Activated B cell treated with CpG ODN at 0.5 μM for 24 hours (primary cell): ENCODE measurements around the gene ROR2. TPM values are rescaled to one million over a fixed set of nuclear protein-coding genes. Genes with fewer than 3 reads are reported as not detected.

Experiments
- ATAC-seq: fragments of 200-7000 bp; cut with Tn5 transposase; one replicate; pipeline ENCODE4 v1.10.0; 2021; ENCODE audit warnings: low read depth, mild to moderate bottlenecking, moderate library complexity
- CTCF ChIA-PET: fragments of 350-600 bp; sonication (Branson Sonifier 250); formaldehyde crosslinking; loops from one replicate; lab custom pipeline; 2021; ENCODE audit warnings: antibody characterized with exemption; lab: Charles Lee
- POLR2A ChIA-PET: fragments of 350-600 bp; sonication (Branson Sonifier 250); formaldehyde crosslinking; loops from one replicate; lab custom pipeline; 2021; ENCODE audit warnings: antibody characterized with exemption; lab: Charles Lee
- DNase-seq: peaks from one replicate; pipeline ENCODE4 v3.0.0; 2022
- H3K27ac Mint-ChIP-seq: one replicate; pipeline ENCODE4 v1.8.0; 2020; ENCODE audit warnings: mixed read lengths
- H3K27me3 Mint-ChIP-seq: one replicate; pipeline ENCODE4 v1.8.0; 2021; ENCODE audit warnings: mixed read lengths
- H3K36me3 Mint-ChIP-seq: one replicate; pipeline ENCODE4 v1.8.0; 2021; ENCODE audit warnings: low read depth, mixed read lengths
- H3K4me1 Mint-ChIP-seq: one replicate; pipeline ENCODE4 v1.8.0; 2021; ENCODE audit warnings: mixed read lengths
- H3K4me3 Mint-ChIP-seq: one replicate; pipeline ENCODE4 v1.8.0; 2020; ENCODE audit warnings: mild to moderate bottlenecking, mixed read lengths
- H3K9me3 Mint-ChIP-seq: one replicate; pipeline ENCODE4 v1.8.0; 2020; ENCODE audit warnings: mixed read lengths
- CTCF ChIP-seq: fragments of 200-600 bp; IDR thresholded peaks from one replicate; pipeline ENCODE4 v1.8.0; 2022; ENCODE audit warnings: antibody characterized with exemption, mild to moderate bottlenecking
- intact Hi-C: fragments of 100-400 bp; cut with micrococcal nuclease; formaldehyde crosslinking; loops from one replicate; pipeline ENCODE4 v1.15.1; 2024
- total RNA-seq: library from RNA; stranded (reverse); gene quantifications from 2 replicates; pipeline ENCODE4 v1.2.3, GENCODE V29; 2022

The ROR2 gene
- total RNA-seq, 1 donor from 2014 or later: not detected

GRCh38 chr9:91833878-91834255 lies 116.2 kb downstream of the ROR2 start:
- H3K27me3 Mint-ChIP-seq: peaks cover 3% of the 10 kb centered on the region
- no peaks in the 10 kb centered on the region for H3K36me3 Mint-ChIP-seq
- peaks cover 12% of the 10 kb centered on the region for H3K4me1 Mint-ChIP-seq
- DNase-seq (no peak), ATAC-seq (no peak)
- H3K9me3 Mint-ChIP-seq: no peaks in the 10 kb centered on the region
- no peak overlapping the region for H3K4me3 Mint-ChIP-seq
- H3K27ac Mint-ChIP-seq: no peak overlapping the region
- no peak for TF ChIP-seq CTCF
- POLR2A ChIA-PET: no interaction called here
- intact Hi-C loops: no loop called here
- CTCF ChIA-PET: no interaction called here

- ChIA-PET POLR2A (no interaction called here), CTCF (no interaction called here)
- intact Hi-C loops: no loop called here
- Mint-ChIP-seq H3K9me3 (no peaks in the 10 kb centered on the region), H3K27ac (no peak overlapping the region), H3K4me1 (peaks cover 12% of the 10 kb centered on the region), H3K36me3 (no peaks in the 10 kb centered on the region), H3K4me3 (no peak overlapping the region), H3K27me3 (no peaks in the 10 kb centered on the region)
- no peak for ATAC-seq
- no peak for TF ChIP-seq CTCF
- no peak for DNase-seq
Measured at GRCh38 chr9:91833096-91833877, 116.7 kb downstream of the ROR2 start.

GRCh38 chr9:91832322-91832721 lies 117.7 kb downstream of the ROR2 start:
- Mint-ChIP-seq H3K4me3 (no peak overlapping the region), H3K27me3 (no peaks in the 10 kb centered on the region), H3K9me3 (no peaks in the 10 kb centered on the region), H3K36me3 (no peaks in the 10 kb centered on the region), H3K27ac (no peak overlapping the region), H3K4me1 (peaks cover 5% of the 10 kb centered on the region)
- ChIA-PET CTCF (no interaction called here), POLR2A (no interaction called here)
- intact Hi-C loops: no loop called here
- no peak for TF ChIP-seq CTCF
- DNase-seq: no peak
- no peak for ATAC-seq

- H3K27ac Mint-ChIP-seq: no peak overlapping the region
- ChIA-PET POLR2A (no interaction called here), CTCF (no interaction called here)
- H3K4me3 Mint-ChIP-seq: no peak overlapping the region
- intact Hi-C loops: no loop called here
- H3K27me3 Mint-ChIP-seq: peaks cover 7% of the 10 kb centered on the region
- H3K4me1 Mint-ChIP-seq: no peaks in the 10 kb centered on the region
- DNase-seq (no peak), ATAC-seq (no peak)
- H3K9me3 Mint-ChIP-seq: no peaks in the 10 kb centered on the region
- no peak for TF ChIP-seq CTCF
- no peaks in the 10 kb centered on the region for H3K36me3 Mint-ChIP-seq
Measured at GRCh38 chr9:91825866-91826265, 124.2 kb downstream of the ROR2 start.

GRCh38 chr9:91825422-91825821 lies 124.6 kb downstream of the ROR2 start:
- Mint-ChIP-seq H3K9me3 (no peaks in the 10 kb centered on the region), H3K36me3 (no peaks in the 10 kb centered on the region), H3K27ac (no peak overlapping the region), H3K4me3 (no peak overlapping the region), H3K27me3 (peaks cover 7% of the 10 kb centered on the region), H3K4me1 (no peaks in the 10 kb centered on the region)
- no peak for ATAC-seq
- no peak for DNase-seq
- ChIA-PET CTCF (no interaction called here), POLR2A (no interaction called here)
- intact Hi-C loops: no loop called here
- TF ChIP-seq CTCF: no peak
